GM18499 (cell line): ENCODE results near the gene AQP3.
"Not testable (repeated sequence)": the region's sequence is repeated elsewhere in the genome, so short reads cannot be mapped to it uniquely, and the experiment has no call there.

Experiments
- ATAC-seq: cut with Tn5 transposase; IDR thresholded peaks from one replicate; pipeline ENCODE4 v1.9.1; 2021; ENCODE audit warnings: moderate number of reproducible peaks; ENCODE audit not compliant: insufficient read depth, unreplicated experiment

Gene AQP3

DNA sequence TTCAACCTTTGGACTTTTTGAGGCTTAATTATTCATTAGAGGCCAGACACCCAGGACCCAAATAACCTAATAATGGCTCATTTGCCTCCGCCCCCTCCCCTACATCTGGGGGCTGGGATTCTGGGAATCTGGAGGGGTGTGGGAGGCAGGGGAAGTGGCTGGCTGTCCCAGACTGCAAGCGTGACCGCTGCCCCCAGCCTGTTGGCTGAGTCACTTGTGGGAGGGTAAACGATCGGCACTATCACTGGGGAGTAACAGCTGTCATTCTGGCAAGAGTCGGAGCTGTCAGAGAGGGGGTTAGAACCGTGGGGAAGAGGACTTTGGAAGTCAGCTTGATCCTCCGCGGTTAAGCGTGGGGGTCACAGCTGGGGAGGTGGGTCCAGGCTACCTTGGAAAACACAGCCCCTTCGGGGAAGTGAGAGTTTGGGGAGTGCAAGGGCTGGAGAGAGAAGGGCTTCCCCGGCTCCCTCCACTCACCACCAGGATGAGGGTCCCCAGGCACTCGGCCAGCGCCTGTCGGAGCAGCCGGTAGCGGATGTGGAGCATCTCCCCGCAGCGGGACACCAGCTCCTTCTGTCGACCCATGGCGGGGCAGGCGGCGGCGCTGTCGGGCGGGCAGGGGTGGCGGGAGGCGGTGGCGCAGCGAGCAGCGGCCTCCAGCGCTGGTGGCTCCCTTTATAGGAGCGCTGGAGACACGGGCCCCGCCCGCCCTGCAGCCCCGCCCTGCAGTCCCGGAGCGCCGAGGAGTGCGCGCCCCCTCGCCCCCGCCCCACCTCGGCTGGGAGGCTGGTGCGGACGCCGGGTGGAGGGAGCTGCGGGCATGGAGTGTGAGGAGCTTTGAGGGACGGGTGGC lies at the start of gene AQP3:
Gene AQP3 (minus strand): TSS at position 648 of the 853 bp plus-strand sequence. CDS start 63 bp downstream, at position 585.
- ATAC-seq = no peak

DNA sequence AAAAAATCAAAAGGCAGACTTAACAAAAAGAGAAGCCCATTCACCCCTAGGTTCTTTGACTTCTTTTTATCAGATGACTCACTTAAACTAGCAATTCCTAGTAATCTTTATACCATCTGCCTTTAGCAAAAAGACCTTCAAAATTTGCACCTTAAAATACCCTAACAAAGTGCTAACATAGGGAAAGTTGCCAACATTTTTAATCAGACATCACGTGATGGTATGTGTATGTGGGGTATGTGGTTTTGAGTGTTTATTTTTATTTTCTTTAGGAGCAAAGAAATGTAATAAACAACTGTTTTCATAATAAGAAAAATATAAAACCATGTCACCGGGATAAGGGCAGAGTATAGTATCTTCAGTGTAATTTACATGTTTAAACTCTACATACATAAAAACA lies 46.4 kb upstream of the AQP3 start:
- ATAC-seq = not testable (repeated sequence)

DNA sequence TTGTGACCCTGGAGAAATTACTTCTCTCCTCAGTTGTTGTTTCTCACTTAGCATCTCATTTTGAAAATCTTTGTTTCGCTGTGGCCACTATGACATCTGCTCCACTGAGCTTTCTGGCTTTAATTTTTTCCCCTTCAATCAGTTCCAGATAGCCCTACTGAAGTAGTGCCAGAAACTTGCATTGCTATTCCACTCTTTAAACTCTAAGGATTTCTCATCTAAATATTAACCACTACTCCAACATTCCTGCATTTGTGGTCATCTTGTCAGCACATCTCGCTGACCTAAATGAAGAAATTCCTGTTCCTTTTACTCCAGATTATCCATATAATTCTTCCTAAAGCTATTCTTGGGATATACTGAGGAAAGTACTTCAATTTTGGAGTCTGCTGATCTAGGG lies 41.7 kb upstream of the AQP3 start:
- ATAC-seq = no peak

DNA sequence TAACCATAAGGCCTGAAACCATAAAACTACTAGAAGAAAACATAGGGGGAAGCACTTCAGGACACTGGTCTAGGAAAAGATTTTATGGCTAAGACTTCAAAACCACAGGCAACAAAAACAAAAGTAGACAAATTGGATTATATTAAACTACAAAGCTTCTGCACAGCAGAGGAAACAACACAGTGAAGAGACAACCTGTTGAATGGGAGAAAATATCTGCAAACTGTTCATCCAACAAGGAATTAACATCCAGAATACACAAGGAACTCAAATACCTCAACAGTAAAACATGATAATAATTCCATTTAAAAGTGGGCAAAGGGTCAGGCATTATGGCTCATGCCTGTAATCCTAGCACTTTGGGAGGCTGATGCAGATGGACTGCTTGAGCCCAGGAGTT lies 37.9 kb upstream of the AQP3 start:
- ATAC-seq = not testable (repeated sequence)

DNA sequence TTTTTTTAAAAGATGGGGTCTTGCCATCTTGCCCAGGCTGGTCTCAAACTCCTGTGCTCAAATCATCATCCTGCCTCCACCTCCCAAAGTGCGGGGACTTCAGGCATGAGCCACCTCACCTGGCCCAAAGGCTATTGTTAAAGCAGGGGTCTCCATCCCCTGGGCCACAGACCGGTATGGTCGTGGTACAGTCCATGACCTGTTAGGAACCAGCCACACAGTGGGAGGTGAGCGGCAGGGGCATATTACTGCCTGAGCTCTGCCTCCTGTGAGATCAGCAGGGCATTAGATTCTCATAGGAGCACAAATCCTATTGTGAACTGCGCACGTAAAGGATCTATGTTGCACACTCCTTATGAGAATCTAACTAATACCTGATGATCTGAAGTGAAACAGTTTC lies 33.6 kb upstream of the AQP3 start:
- no peak for ATAC-seq

DNA sequence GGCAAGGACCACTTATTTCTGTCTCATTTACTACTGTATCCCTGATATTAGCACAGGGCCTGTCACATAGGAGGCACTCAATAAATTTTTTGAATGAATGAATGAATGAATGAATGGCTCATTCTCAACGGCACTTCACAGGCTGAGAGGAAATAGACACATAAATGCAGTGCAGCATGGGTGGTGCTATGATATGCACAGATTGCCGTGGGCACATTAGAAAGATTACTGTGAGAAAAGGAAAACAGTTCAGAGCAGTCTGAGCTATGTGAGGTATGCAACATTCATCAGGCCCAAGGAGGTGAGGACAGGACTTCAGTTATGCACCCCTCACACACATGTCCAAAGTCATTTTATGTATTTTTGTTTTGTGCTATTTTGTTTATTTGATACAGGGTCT lies 32.7 kb upstream of the AQP3 start:
- no peak for ATAC-seq

DNA sequence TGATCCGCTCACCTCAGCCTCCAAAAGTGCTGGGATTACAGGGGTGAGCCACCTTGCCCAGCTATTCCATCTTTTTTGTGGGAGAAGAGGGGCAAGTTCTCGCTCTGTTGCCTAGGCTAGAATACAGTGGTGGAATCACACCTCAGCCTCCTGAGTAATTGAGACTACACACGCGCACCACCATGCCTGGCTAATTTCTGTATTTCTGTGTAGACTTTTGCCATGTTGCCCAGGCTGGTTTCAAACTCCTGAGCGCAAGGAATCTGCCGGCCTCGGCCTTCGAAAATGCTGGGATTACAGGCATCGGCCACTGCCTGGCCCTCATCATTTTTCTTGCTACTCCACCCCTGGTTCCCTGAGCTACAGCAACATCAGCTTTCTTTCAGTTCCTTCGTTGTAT lies 29.1 kb upstream of the AQP3 start:
- no peak for ATAC-seq

DNA sequence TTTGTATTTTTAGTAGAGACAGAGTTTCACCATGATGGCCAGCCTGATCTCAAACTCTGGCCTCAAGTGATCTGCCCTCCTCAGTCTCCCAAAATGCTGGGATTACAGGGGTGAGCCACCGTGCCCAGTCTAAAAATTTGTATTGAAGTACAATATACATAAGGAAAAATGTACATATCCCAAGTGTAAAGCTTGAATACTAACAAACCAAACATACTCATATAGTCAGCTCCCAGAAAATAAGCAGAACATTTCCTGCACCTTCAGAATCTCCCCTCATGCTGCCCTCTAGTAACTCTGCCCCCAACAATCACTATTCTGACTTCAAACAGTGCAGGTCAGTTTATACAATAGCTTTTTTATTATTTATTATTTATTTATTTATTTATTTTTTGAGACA lies 28.0 kb upstream of the AQP3 start:
- ATAC-seq = no peak

DNA sequence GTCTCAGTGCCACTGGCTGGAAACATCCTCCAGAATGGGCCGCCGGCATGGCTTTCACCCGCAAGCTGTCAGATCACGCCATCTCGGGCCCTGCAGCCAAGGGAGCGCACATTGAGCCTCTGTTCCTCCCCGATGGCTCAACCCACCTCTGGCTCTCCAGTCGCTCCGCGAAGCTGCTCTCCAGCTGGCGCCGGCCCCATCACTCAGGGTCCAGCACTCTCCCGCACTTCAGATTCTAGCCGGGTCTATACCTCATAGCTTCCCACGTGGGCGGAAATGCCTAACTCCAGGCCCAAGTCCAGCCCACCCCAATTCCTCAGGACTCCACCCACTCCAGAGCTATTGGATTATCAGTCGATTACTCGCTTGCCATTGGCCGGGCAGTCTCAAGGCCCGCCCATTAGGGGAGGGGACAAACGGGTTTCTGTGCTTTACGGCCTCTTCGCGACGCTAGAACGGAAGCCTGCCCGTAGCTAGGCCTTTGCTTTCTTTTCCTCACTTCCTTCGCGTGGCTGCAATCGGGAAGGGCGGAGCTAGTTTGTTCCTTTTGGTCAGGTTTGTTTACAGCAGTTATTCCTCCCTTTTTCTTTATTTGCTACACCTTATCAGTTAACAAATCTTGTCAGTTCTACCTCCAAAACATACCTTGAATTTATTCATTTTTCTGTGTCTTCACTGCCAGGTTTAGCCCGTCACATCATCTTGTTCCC lies 26.4 kb upstream of the AQP3 start, which contains the start of gene NOL6:
Gene NOL6 (minus strand): TSS at position 282 of the 710 bp plus-strand sequence. CDS start 82 bp downstream, at position 200.
- peak; percentile 95 for ATAC-seq

DNA sequence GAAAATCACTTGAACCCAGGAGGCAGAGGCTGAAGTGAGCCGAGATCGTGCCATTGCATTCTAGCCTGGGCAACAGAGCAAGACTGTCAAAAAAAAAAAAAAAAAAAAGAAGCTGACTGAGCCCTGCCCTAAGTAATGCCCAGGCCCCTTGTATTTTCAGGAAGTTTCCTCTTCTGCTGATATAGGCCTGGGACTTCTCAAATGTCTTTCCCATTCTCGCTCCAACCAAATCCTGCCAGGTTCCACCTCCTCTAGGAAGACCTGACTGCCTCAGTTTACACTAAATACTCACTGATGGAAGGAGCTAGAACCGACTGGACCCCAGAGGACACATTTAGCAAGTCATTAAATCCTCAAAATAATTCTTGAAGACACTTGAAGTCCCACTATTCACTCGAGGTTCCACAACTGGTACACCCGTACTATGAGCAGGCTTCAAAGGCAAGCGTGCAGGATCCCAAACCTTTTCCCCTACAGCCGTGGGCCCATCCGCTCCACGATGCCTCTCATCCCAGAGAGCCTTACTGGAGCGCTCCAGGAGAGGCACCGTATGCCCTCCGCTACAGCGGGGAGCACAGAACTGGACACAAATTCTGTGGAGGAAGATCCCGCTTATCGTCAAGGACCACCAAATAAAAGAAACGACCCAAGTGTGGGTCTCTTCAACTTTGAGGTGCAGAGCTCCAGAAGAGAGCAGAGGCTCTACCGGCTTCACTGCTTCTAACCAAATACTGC lies 25.7 kb upstream of the AQP3 start:
- ATAC-seq = no peak

DNA sequence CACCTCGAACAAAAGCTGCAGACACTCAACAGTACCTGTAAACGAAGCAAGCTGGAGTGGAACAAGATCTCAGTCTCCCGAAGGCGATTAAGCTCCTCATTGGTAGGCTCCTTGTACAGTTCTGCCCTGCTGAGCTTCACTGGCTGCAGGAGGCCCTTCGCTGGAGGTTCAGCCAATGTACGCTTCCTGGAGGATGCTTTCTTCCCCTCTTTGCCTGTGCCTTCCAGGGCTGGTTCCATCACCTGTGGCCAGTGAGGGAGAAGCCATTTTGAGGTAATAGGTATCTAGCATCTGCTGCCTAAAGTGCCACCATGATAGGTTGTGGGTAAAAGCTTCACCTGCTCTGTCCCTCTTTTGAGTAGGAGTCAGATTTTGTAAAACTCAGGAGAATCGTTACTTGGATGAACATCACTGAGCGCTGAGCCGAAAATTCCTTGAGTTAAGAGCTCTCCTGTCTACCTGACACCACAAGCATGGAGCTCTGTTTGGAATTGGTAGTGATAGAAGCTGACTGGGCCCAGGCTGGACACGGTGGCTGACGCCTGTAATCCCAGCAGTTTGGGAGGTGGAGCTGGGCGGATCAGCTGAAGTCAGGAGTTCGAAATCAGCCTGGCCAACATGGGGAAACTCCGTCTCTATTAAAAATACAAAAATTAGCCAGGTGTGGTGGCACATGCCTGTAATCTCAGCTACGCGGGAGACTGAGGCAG lies 24.9 kb upstream of the AQP3 start:
- ATAC-seq = no peak

DNA sequence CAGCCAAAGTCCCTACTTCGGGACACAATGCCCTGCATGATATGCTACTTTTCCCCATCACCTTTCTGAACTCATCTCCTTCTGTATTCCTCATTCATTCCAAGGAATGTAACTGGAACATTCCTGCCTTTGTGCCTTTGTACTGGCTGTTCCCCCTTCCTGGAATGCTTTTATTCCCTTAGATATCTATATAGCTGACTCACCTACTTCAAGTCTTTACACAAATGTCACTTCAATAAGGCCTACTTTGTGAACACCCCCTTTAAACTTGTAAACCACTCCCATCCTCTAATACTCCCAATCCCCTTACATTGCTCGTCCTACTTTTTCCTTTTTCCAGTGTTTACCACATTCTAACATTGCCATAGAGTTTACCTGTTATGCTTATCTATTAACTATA lies 24.0 kb upstream of the AQP3 start:
- ATAC-seq = no peak

DNA sequence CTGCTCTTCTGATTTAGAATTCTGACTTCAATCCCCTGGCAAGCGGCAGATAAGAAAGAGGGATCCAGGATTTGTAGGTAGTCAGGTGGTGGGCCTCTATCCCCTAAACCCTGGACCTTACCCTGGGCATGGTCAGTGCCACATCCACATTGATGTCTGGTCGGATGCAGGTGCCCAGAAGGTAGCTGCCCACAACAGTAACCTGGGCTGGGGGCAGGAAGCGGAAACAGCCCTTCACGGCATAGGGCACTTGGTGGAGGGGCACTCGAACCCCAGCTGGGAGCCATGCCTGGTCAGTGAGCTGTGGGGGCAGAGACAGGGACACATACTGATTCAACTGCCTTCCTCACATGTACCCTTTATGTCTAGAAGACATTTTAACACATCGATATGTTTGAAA lies 22.5 kb upstream of the AQP3 start:
- no peak for ATAC-seq

DNA sequence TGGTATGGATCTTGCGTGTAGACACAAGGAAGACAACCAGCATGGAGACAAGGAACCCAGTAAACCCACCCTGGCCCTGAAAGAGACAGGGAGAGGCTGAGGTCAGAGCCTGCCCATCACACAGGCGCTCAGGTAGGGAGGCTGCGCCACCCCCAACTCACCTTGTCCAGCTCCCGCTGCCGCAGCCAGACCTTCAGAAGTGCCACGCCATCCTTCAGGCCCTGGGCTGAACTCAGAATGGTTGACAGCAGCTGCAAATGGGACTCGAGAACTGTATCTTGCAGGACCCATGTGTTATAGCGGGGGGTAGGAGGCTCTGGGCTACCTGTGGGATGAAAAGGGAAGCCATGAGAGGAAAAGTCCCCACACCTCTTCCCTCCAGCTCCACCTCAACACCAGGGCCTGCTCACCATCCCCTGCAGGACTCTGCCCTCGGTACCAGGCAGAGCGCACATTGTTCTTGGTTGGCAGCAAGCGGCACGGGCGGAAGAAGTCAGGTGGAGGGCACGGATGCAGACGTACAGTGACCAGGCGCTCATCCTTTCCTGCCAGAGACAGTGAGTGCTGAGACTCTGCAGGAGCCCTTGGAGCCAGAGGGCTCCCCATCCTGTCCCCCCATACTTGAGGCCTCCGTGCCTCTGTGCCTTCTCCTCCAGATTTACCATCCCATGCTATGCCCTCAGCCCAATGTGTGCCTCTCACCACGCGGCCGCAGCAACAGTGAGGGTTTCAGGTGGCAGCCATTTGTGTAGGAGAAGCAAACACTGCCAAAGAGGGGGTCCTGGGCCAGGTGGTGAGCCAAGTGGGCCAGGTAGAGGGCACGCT lies 21.6 kb upstream of the AQP3 start:
- ATAC-seq = no peak

DNA sequence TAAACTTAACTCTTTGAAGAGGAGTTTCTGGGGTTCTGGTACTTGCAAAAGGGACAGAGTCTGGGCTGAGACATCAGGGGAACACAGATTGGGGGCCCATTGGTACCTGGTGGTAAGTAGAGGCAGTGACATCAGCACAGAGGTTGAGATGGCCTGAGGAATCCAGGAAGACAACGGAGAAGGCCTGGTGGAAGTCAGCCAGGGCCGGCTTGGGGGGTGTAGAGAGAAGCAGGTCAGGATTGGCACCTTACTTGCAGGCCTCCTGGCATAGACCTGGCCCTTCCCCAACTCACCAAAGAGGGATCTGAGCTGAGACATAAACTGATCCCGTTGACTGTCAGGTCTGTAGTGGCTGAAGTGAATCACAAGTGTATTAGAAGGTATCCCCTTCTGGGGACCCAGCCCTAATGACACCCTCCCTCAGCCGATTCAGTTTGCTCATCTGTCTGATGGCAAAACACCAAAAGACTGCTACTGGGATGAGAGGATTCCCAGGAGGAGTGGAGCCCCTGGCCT lies 20.9 kb upstream of the AQP3 start:
- no peak for ATAC-seq

DNA sequence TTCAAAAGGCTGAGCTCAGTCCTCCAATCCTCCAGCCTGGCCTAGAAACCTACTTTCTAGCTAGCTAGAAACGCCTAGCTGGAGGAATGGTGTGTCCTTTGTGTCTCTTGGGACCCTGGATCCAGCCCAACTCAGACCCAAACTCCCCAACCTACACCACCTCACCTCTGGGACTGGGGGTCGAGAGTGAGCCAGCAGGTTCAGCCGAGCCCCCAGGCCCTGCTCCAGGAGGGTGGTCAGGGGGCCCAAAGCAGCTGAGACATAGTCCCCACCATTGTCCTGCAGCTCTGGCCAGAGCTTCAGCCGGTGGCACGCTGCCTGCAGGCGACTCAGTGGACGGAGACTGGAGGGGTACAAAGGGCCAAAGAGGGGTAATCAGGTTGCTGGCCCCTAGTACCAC lies 20.1 kb upstream of the AQP3 start:
- ATAC-seq = no peak

DNA sequence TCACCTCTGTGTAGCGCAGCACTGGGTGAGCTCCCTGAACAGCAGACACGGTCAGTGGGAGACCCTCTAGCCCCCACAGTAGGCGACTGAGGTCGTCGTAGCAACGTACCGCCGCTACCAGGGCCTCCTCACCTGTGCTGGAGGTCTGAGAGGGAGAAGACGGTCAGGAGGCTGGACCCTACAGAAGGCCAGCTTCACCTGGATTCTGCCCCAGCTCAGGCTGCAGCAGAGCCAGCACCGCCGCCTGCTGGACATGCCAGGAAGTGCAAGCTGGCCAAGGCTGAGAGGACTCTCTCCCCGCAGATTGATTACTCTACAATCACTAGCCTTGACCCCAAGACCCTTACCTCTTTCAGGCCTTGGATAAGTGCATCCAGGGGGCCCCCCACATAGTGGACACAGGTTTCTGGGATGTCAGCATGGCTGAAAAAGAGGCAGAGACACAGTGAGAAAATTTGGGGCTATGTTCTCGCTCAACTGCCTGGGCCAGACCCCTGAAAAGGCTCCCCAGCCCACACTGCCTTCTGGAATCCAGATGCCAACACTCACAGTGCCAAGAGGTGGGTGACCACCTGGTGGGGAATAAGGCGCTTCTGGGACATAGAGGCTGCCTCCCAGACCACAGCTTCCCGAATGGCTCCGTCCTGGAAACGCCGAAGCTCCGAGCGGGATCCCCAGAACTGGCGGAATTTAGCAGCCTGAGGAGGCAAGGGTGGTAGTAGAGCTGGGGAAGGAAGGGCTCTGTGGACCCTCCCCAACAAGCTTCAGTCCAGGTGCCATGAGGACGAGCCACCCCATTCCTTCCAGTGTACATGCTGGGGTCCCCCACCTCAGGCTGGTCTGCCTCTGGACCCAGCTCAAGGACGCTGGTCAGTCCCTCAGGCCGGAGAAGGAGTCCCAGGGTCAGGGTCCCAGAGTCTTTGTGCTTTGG lies 19.4 kb upstream of the AQP3 start:
- ATAC-seq = no peak
